Germinal center (tissue), 1 donor: ENCODE data around the gene CHST3.
"Not testable (repeated sequence)": the region's sequence is repeated elsewhere in the genome, so short reads cannot be mapped to it uniquely, and the experiment has no call there.

ENCODE experiments used
- DNase-seq: peaks from one replicate; pipeline ENCODE4 v3.0.0; 2012; ENCODE audit warnings: mixed read lengths, low spot score

The CHST3 gene

GRCh38 chr10:71972746-71973695, 8.8 kb downstream of the CHST3 start:
- no peak for DNase-seq

- no peak for DNase-seq
Measured at GRCh38 chr10:71973777-71974488, 9.7 kb downstream of the CHST3 start.

- no peak for DNase-seq
Measured at GRCh38 chr10:71974489-71975021, 10.4 kb downstream of the CHST3 start.

- DNase-seq = no peak
Measured at GRCh38 chr10:71975087-71975870, 11.1 kb downstream of the CHST3 start.

GRCh38 chr10:71975871-71976725, 11.9 kb downstream of the CHST3 start:
- DNase-seq = no peak

GRCh38 chr10:71977614-71977903, 13.4 kb downstream of the CHST3 start:
- DNase-seq = not testable (repeated sequence)

GRCh38 chr10:71978476-71978875, 14.3 kb downstream of the CHST3 start:
- DNase-seq = no peak

- no peak for DNase-seq
Measured at GRCh38 chr10:71978988-71979691, 14.9 kb downstream of the CHST3 start.

GRCh38 chr10:71979692-71980062, 15.5 kb downstream of the CHST3 start:
- no peak for DNase-seq

- DNase-seq = no peak
Measured at GRCh38 chr10:71980181-71981014, 16.2 kb downstream of the CHST3 start.

GRCh38 chr10:71981015-71981875, 17.1 kb downstream of the CHST3 start:
- DNase-seq = no peak

GRCh38 chr10:71981876-71982230, 17.7 kb downstream of the CHST3 start:
- DNase-seq = no peak

- DNase-seq = no peak
Measured at GRCh38 chr10:71982269-71983178, 18.3 kb downstream of the CHST3 start.

GRCh38 chr10:71984126-71984808, 20.1 kb downstream of the CHST3 start:
- DNase-seq = no peak

GRCh38 chr10:71984809-71985388, 20.7 kb downstream of the CHST3 start:
- no peak for DNase-seq

- DNase-seq = no peak
Measured at GRCh38 chr10:71985542-71986250, 21.5 kb downstream of the CHST3 start.
